Cardiac fibroblast (primary cell): Measurements from ENCODE around the gene APBA2.
"Not testable (repeated sequence)": the region's sequence is repeated elsewhere in the genome, so short reads cannot be mapped to it uniquely, and the experiment has no call there.

Source experiments
- DNase-seq, 2 donors: peaks; one replicate each; pipeline versions ENCODE4 v3.0.0 to v3.0.0-alpha.2; 2010; ENCODE audit warnings: low read depth in 2 of 2
- H3K4me3 ChIP-seq, 2 donors: replicated peaks in 1 of 2; 1 replicate in 1 of 2; 2 replicates in 1 of 2; pipeline ENCODE4 v1.5.1; 2011; ENCODE audit warnings: low read depth in 2 of 2, low read length in 2 of 2, mild to moderate bottlenecking in 2 of 2, moderate library complexity in 1 of 2
- CTCF ChIP-seq: IDR thresholded peaks from one replicate; pipeline ENCODE4 v1.5.1; 2011; ENCODE audit warnings: low read depth, mild to moderate bottlenecking, low read length, inconsistent platforms

APBA2 gene

GRCh38 chr15:28885128-28885629 is 595 bp upstream of the APBA2 start:
- no peak for DNase-seq
- TF ChIP-seq CTCF = no peak
- peak overlapping the region; percentile 59 to 62 for H3K4me3 ChIP-seq

- no peak for DNase-seq
- TF ChIP-seq CTCF = no peak
- peak overlapping the region; percentile 59 to 62 for H3K4me3 ChIP-seq
Observed at GRCh38 chr15:28886431-28887338, 911 bp downstream of the APBA2 start.

GRCh38 chr15:28887339-28888174 is 1.8 kb downstream of the APBA2 start:
- no peak overlapping the region for H3K4me3 ChIP-seq
- no peak for TF ChIP-seq CTCF
- no peak for DNase-seq

GRCh38 chr15:28888302-28888894 is 2.6 kb downstream of the APBA2 start:
- TF ChIP-seq CTCF = no peak
- DNase-seq = no peak
- no peak overlapping the region for H3K4me3 ChIP-seq

- no peak for DNase-seq
- no peak overlapping the region for H3K4me3 ChIP-seq
- no peak for TF ChIP-seq CTCF
Observed at GRCh38 chr15:28888900-28889299, 3.1 kb downstream of the APBA2 start.

- TF ChIP-seq CTCF = no peak
- DNase-seq = no peak
- H3K4me3 ChIP-seq = no peak overlapping the region
Observed at GRCh38 chr15:28889346-28889745, 3.6 kb downstream of the APBA2 start.

- DNase-seq, H3K4me3 ChIP-seq: not testable (repeated sequence)
Observed at GRCh38 chr15:28889871-28890270, 4.1 kb downstream of the APBA2 start.

GRCh38 chr15:28890291-28890690 is 4.5 kb downstream of the APBA2 start:
- not testable (repeated sequence) for H3K4me3 ChIP-seq, DNase-seq
